HG02981 (cell line): Measurements from ENCODE around the gene TMA16.
"Not testable (repeated sequence)": the region's sequence is repeated elsewhere in the genome, so short reads cannot be mapped to it uniquely, and the experiment has no call there.

Source experiments
- ATAC-seq: cut with Tn5 transposase; IDR thresholded peaks from one replicate; pipeline ENCODE4 v1.9.1; 2021; ENCODE audit warnings: mild to moderate bottlenecking, moderate library complexity; ENCODE audit not compliant: unreplicated experiment

Gene TMA16

DNA sequence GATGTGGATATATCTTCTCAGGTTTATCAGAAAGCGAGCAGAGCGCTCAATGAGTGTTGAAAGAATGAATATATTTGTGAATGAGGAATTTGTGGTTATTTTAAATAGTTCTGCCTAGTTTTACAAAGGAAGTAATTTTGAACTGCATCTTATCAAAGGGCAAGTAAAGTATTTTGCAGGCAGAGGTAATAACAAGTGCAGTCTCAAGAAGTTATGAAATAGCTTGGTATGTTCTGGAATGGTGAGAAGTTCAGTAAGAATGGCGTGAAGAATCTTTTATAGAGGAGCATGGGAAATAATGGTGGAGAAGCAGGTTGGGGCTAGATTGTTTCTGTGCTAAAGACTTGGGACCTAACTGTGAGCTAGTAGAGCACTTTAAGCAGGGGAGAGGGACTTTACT lies 10.9 kb downstream of the TMA16 start:
- no peak for ATAC-seq

DNA sequence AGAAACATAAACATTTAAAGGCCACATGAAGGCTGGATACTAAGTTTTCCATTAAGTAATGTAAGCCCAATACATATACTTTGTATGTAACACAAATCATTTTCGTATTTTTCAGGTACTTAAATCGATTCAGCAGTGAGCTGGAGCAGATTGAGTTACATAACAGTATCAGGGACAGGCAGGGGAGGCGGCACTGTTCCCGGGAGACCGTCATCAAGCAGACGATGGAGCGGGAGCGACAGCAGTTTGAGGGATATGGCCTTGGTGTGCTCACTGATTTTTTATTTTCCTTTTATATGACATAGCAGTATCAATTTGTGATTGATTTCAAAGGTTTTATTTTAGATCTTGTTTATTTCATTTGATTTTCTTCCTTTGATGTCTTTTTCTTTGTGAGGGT lies 20.7 kb downstream of the TMA16 start:
- no peak for ATAC-seq

DNA sequence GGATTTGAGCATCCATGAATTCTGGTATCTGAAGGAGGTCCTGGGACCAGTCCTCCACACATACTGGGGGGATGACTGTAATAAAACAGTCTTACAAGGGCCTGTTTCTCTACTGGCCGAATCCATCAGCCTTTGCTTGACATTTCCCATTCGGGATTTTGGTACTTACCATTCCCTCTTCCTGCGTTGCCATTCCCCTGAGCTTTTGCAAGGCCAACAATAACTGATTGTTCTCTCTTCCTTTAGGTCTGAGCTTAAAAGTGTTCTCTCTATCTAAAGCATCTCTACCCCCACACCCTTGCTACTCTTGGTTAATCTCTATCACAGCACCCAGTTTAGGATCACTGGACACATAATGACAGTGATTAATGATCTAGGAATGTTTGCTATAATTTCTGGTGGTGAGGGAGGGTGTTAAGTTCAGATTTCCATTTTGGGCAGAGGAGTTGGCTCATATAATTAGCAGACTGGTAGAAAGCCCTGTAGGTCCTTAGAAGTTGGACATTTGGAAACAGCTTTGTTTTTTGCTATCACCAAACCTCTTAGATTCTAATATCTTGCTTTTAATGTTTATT lies 29.4 kb downstream of the TMA16 start:
- no peak for ATAC-seq

DNA sequence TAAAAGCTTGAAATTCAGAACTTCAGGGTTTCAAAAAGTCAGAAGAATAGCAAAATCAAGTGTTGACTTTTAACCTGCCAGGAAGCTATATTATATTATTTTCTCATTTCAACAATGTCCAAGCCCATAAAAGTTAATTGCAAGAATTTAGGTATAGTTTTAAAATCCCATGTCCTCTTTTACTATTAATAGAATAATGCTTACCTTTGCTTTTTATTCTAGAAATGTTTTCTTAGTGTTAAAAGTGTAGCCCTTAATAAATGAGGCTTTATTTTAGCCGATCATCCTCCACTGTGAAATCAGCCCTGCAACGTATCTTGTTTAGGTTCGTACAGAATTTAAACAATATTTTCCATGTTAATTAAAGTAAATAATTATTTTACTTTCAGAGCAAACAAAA lies 31.5 kb downstream of the TMA16 start:
- ATAC-seq: no peak

DNA sequence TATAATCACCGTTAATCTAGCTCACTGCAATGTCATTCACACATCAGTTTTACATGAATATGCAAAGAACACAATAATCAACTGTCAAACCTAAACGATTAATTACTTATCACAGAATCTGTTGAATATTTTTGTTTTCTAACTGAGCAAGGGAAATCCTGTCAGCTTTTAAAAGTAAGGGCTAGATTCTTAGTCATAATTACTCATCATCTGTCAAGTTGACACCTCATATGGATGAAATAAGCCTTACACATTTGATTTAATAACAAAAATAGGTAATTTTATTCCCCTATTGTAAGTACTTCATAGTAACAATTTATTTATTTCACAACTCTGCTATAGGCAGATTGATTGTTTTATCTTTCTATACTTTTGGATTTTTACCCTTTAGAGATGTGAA lies 32.7 kb downstream of the TMA16 start:
- ATAC-seq: no peak

DNA sequence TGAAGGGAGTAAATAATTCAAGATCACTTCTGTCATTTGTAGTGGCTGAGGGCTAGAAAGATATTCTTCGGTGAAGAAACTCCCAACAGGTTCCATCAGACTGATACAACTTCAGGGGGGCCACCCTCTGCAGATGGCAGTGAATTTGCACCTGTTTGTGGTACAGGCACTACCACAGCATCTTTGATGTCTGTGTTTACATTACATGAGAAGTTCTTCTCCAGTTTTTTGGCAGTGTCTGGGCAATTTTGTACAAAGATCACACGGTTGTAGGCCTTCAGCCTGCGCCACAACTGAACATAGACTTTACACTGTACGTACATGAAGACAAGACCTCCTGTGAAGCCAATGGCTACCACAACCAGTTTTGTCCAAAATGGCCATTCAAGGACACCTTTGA lies 34.2 kb downstream of the TMA16 start:
- no peak for ATAC-seq

DNA sequence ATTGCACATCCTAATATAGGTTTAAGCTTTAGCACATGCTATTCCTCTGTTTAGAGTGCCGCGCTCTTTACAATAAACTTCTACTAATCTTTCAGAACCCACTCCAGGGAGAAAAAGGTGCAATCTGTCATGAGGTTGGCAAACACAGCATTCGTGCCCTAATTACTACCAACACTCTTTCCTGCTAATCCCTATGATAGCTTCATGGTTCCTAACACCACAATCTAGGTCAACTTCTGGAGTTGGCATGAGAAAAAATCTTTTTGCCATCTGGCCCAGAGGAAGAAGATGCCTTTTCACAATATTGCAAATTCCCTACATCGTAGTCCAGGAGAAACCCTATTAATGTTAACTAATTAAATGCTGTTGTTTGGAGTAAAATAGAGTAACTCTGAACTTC lies 39.6 kb downstream of the TMA16 start:
- ATAC-seq: no peak

DNA sequence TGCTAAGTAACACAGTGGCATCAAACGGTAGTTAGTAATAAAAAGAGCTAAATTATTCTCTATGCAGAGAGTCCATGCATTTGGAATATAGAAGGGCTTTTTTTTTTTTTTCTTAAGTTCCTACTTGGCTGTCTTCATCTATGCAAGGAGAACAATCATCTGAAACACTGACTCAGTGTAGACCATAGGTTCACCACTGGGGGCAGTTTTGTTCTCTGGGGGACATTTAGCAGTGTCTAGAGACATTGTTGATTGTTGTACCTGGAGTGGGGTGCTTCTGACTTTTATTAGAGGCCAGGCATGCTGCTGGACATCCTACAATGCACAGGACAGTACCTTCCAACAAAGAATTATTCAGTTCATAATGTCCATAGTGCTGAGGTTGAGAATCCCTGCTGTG lies 41.2 kb downstream of the TMA16 start:
- ATAC-seq: no peak

DNA sequence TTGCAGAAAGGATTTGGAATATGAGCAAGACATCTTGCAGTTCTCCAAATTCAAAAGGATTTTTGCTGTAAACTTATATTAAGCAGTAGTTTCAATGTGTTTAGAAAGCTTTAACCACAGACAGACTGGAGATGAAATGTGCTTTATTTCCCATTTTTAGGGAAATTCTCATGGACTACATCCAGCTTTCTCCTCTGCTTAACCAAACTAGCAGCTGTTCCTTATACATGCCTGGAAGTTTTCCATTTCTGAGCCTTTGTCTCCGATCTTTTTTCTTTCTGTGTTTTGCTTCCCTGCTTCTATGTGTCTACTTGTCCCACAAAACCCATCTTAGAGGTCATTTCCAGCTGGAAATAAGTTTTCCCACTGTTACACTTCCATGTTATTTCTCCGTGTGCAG lies 41.6 kb downstream of the TMA16 start:
- no peak for ATAC-seq

DNA sequence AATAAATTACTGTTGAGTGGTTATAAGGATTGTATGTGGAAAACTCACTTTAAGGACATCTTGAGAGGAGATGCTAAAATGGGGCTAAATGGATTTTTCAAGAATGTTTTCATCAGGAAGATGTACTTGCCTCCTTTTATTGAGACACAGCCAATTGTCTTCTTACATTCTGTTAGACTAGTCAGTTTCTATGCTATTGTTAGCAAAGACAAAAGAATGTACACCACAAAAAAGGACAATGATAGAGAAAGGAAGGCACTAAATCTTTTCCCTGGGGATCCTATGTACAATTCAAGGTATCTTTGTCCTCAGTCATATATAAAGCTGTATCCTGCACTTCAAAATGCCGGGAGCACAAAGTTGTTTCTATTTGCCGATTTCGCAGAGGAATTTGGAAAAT lies 42.6 kb downstream of the TMA16 start:
- no peak for ATAC-seq

DNA sequence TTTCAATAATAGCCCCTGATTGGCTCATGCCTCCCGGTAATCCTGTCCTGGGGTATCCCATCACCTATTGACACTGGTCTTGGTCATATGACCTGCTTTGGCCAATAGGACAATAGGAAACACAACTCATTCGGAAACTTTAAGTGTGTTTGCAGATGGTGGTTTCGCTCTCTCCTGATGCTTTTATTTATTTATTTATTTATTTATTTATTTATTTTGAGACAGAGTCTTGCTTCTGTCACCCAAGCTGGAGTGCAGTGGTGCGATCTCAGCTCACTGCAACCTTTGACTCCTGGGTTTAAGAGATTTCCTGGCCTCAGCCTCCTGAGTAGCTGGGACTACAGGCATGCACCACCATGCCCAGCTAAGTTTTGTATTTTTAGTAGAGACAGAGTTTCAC lies 44.3 kb downstream of the TMA16 start:
- not testable (repeated sequence) for ATAC-seq

DNA sequence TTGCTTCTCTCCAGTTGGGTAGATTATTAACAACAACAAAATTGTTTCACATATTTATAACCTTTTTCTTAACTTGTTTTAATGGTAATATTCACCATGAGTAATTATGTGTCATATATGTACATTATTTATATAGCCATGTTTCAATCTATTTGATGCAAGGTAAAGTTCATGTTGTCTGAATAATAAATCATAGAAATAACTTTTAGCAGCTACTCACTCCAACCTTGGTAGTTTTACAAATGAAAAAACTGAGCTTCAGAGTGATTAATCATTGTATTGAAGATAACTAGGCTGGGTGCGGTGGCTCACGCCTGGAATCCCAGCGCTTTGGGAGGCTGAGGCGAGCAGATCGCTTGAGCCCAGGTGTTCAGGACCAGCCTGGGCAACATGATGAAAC lies 46.0 kb downstream of the TMA16 start:
- ATAC-seq: no peak

DNA sequence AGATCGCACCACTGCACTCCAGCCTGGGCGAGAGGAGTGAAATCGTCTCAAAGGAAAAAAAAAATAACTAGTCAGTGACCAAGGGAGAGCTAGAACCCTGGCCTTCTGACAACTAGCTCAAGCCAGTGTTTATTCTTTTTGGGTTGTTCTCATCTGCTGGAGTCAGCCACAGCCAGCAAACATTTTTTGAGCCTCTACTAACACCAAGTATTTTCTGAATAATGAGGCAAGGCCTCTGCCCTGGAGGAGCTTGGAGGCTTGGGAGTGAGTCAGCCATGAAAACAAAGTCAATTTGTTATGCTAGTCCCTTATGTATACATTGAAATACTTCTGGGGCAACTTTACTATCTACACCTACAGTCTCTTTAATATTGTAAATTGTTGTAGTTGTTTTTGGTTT lies 46.5 kb downstream of the TMA16 start:
- no peak for ATAC-seq

DNA sequence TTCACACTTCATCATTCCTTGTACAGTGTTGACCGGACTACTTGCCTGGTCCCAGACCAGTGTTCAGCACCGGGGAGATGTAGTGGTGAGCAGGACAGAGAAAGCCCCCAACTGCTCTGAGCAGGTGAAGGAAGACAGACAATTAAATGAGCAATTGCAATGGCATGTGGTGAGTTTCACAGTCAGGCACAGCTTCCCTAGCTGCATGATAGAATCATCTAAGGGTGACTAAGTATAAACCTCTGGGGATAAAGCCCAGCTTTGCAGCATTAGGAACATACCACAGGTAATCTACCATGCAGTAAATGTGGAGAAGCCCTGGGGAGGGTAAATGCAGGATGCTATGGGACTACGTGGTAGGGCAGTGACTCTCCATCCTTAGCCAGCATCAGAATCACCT lies 47.8 kb downstream of the TMA16 start:
- no peak for ATAC-seq

DNA sequence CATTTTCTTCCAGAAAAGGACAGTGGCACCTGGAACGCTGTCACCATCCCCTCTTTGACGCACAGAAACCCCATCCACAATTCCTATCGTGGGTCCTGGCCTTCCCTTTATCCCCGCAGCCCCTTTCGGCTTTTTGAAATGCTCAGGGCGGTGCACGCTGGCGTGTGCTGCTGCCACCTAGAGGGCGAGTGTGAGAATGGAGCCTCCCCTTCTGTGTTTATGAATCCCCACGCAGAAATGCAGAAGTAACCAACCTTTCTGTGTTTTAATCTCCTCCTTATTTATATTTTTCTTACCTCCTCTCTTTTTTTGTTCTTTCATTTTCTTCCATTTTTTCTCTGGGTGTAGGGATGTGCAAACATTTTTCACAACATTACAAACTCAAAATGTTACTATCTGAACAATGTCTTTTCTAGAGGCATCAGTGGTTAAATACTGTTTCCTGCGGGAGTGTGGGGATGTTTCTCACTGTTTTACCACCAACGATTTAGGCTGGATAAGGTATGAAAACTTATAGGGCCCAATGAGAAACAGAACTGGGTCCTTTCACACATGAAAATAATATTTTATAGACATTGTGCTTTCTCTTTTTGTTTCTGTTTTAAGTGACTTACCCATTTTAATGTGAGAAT lies 50.0 kb downstream of the TMA16 start:
- ATAC-seq: peak; percentile 80

DNA sequence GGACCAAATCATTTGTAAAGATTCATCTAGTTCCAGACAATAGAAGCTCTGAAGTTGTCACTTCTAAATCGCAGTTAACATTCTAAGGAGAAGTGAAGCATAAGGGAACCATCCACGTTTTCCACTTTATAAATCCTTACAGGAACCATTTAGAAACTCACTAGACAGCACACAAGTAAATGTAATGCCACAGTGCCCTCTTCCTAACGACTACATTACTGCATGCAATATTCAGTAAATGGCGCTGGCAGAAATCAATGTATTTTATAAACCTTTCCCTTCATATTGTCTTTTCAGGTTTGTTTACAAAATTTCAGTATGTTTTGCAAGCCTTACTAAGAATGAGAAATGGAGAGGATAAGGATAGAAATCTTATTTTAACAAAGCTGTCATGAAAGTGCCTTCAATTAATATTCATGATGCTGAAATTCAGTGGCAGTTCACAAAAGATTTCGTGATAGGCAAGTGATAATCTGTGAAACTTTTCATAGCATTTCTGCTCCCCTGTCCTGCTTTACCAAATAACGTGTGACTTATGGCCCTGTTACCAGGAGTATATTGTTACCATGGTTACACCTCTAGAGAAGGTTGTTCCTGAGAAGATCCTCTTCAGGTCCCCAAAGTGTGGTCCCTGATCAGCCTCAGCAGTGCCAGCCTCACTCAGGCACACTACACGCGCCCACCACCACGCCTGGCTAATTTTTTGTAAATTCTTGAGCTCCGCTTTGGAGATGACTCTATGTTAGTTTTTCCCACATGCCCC lies 54.2 kb downstream of the TMA16 start:
- ATAC-seq: peak; percentile 40

DNA sequence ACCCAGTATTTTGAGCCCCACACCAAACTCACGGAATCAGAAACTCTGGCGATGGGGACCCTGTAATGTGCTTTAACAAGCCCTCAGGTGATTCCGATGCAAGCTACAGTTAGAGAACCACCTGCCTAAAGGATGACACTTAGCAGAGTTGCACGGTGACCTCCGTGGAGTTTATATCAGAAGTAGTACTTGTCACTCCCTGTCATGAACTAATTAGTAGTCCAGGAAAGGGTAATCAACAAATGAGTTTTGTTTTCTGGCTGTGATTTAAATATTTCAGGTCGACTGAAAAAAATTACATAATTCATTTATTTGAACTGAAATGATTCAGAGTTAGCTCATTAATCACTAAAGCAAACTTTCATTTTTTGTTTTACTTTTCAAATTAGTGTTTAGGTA lies 56.4 kb downstream of the TMA16 start:
- no peak for ATAC-seq

DNA sequence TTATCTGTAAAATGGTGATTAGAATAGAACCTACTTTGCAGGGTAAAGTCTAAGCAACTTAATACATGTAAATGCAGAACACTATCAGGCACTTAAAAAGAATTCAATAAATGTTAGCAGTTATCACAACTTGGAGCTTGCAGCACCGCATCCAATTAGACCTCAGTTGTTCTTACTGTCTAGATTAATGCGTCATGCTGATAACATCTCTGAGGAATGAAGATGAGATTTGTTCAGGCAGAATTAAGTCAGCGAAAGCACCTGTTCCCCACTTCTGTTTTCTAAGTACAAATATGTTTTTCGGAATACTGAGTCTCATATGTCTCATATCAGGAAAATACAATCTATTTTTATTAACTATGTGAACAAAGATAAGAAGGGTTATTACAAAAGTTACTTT lies 58.7 kb downstream of the TMA16 start:
- ATAC-seq: no peak

DNA sequence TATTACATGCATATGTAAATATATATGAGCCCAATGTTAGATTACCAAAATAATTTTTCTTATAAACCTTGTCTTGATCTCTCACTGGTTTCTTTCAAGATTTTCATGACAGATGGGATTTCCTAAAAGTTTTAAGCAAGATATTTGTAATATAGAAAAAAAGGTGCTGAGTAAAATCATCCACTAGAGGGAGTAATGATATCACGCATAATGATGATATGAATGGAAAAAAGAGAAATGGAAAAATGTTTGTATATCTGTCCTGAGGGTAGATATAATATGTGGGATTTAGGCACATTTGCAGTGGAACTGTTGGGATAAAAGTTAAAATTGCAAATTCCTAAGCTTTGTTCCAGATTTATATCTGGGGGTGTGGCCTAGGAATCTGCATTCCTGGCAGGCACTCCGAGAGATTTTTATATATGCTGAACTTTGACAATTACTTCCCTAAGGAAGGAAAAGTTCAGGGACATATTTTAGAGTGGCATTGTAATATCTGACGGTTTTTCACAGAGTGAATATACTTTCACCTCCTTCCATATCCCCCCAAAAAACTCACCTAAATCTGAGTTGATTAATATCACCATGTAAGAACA lies 60.5 kb downstream of the TMA16 start:
- no peak for ATAC-seq

DNA sequence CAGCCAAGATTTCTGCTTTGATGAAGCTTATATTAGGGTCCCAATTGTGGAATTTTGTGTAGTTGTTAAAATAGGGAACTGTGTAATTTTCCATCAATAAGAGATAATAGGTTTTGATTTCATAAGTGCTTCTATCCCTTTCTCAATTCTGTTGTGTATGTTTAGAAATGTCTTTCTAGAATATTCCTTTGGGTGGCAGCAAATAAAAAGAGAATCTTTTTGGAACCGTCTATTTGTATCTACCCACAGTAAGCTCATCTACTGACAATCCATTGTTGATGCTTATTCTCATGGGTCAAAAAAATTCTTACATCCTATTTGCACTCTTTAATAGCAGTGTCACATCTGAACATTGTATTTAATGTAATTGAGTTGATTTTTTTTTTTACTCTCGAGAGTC lies 61.7 kb downstream of the TMA16 start:
- no peak for ATAC-seq

DNA sequence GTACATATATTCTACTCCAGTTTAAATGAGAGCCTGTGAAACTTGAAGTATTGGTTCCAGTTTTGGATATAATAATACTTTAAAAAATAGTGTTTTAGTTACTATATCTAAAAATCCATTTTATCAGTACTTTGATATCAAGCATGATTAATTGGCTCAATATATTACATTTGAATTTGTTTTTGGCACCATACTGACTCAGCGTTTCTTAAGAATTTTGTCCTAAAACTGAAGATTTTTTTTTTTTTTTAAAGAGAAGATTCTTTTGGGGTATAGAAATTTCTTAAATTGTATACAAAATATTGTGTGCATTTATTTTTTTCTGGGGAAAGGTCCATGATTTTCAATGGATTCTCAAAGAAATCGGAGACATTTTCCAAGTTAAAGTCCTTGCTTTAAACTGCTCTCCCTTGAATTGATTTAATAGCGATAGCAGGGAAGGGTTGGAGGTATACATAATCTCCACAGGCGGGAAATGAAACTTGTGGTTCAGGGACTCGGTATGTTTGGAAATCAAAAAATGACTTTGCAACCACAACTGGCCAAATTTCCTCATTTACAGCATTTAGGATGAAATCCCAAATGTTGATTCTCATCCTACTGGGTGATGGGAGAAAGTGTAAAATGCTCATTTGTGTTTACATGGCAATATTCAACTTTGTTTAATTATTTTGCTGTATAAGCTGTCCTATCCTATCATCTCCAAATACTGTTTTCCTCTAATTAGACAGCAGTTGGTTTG lies 62.3 kb downstream of the TMA16 start:
- no peak for ATAC-seq
